Measurements from ENCODE around the gene JUNB.

Gene JUNB

GRCh38 chr19:12841094-12841493 is 49.8 kb downstream of the JUNB start:
- CTCF ChIA-PET, result interaction anchor here (0.7 kb wide), 1 partner anchor 81 kb away, joined by 3 read pairs; no protein-coding TSS in a partner anchor
- TF ChIP-seq ZNF654 (tag by site-specific recombination; IDR thresholded peaks at IDR 0.05; ENCODE audit: low read depth) (no peak), EGR2 (tag by site-specific recombination; IDR thresholded peaks at IDR 0.05; ENCODE audit: low read depth) (no peak), ZNF169 (tag by site-specific recombination; IDR thresholded peaks at IDR 0.05) (no peak)
- Histone ChIP-seq H3K4me3 (ENCODE audit: low read depth, low read length) (no peak overlapping the region; the same call in 1 of the 2 replicates), H3K27ac (ENCODE audit: extremely low read depth, low read depth, low read length) (no peak overlapping the region), H3K9me3 (ENCODE audit: control insufficient read depth, insufficient read depth, low read depth, low read length) (no peaks in the 10 kb centered on the region), H3K4me1 (ENCODE audit: control insufficient read depth, insufficient read depth, low read length) (no peaks in the 10 kb centered on the region), H3K36me3 (ENCODE audit: control insufficient read depth in 2 of 2, insufficient read depth in 1 of 2, low read length in 2 of 2) (no peaks in the 10 kb centered on the region)
- POLR2A ChIA-PET, result no interaction called here

DNA sequence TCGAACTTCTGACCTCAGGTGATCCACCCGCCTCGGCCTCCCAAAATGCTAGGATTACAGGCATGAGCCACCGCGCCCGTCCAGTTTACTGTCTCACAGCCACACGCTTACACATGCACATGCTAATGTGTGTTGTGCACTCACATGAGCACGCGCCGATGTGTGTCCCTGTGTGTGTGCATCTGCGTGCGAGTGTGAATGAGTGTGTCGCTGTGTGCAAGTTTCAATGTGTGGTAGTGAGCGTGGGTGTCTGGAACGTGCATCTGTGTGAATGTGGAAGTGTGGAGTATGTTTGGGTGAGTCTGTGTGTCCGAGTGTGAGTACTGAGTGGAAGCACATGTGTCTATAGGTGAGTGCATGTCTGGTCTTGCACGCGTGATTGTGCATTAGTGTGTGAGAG is 51.2 kb downstream of the JUNB start:
- Histone ChIP-seq H3K27ac (ENCODE audit: extremely low read depth, low read depth, low read length) (no peak overlapping the region), H3K36me3 (ENCODE audit: control insufficient read depth in 2 of 2, insufficient read depth in 1 of 2, low read length in 2 of 2) (no peaks in the 10 kb centered on the region), H3K4me1 (ENCODE audit: control insufficient read depth, insufficient read depth, low read length) (no peaks in the 10 kb centered on the region), H3K9me3 (ENCODE audit: control insufficient read depth, insufficient read depth, low read depth, low read length) (no peaks in the 10 kb centered on the region), H3K4me3 (ENCODE audit: low read depth, low read length) (no peak overlapping the region)
- TF ChIP-seq ZFHX2 (tag by site-specific recombination; conservative IDR thresholded peaks at IDR 0.05) (peak; percentile 41; the same call in 1 of the 2 replicates), WT1 (tag by site-specific recombination; IDR thresholded peaks at IDR 0.05) (no peak), ZNF426 (tag by site-specific recombination; IDR thresholded peaks at IDR 0.05) (no peak), ZNF302 (tag by site-specific recombination; IDR thresholded peaks at IDR 0.05; ENCODE audit: low read depth) (no peak)
- POLR2A ChIA-PET, result no interaction called here
- CTCF ChIA-PET, result no interaction called here

Measured in HEK293 (cell line).